Cerebellar nuclear complex (tissue), 1 donor: Measurements from ENCODE around the gene TAAR1.
"Not testable (repeated sequence)": the region's sequence is repeated elsewhere in the genome, so short reads cannot be mapped to it uniquely, and the experiment has no call there.

ENCODE experiments used
- DNase-seq, 2 experiments: peaks; one replicate each; lab custom pipeline; 2025; lab: John Stamatoyannopoulos, UW

Gene TAAR1

GRCh38 chr6:132659082-132659481, at the start of gene TAAR1:
TSS of gene TAAR1 (minus strand) at chr6:132659182. CDS start at chr6:132646003, 13,179 bp downstream.
- no peak for DNase-seq

- no peak for DNase-seq
These were observed 49.8 kb upstream of the TAAR1 start for GRCh38 chr6:132708771-132709170.

- no peak for DNase-seq
These were observed 49.0 kb upstream of the TAAR1 start for GRCh38 chr6:132708002-132708401.

- not testable (repeated sequence) for DNase-seq
These were observed 47.8 kb upstream of the TAAR1 start for GRCh38 chr6:132706756-132707155.

- no peak for DNase-seq
These were observed 45.0 kb upstream of the TAAR1 start for GRCh38 chr6:132703936-132704335.

- DNase-seq = no peak
These were observed 39.6 kb upstream of the TAAR1 start for GRCh38 chr6:132698608-132699007.

- no peak for DNase-seq
These were observed 36.8 kb upstream of the TAAR1 start for GRCh38 chr6:132695773-132696172.

- DNase-seq = no peak
These were observed 34.5 kb upstream of the TAAR1 start for GRCh38 chr6:132693478-132693877.

GRCh38 chr6:132690678-132691077, 31.7 kb upstream of the TAAR1 start:
- DNase-seq = no peak

- no peak for DNase-seq
These were observed 28.3 kb upstream of the TAAR1 start for GRCh38 chr6:132687306-132687705.

GRCh38 chr6:132686531-132686930, 27.5 kb upstream of the TAAR1 start:
- DNase-seq = no peak

GRCh38 chr6:132685009-132685408, 26.0 kb upstream of the TAAR1 start:
- DNase-seq = no peak

- no peak for DNase-seq
These were observed 25.3 kb upstream of the TAAR1 start for GRCh38 chr6:132684272-132684671.

GRCh38 chr6:132683543-132683942, 24.6 kb upstream of the TAAR1 start:
- DNase-seq = no peak

GRCh38 chr6:132679094-132679493, 20.1 kb upstream of the TAAR1 start:
- not testable (repeated sequence) for DNase-seq

- DNase-seq = no peak
These were observed 16.8 kb upstream of the TAAR1 start for GRCh38 chr6:132675749-132676148.

GRCh38 chr6:132675002-132675401, 16.0 kb upstream of the TAAR1 start:
- DNase-seq = no peak

GRCh38 chr6:132673376-132674094, 14.6 kb upstream of the TAAR1 start:
- no peak for DNase-seq

GRCh38 chr6:132671295-132671694, 12.3 kb upstream of the TAAR1 start:
- no peak for DNase-seq

GRCh38 chr6:132669690-132670291, 10.8 kb upstream of the TAAR1 start:
- no peak for DNase-seq

- no peak for DNase-seq
These were observed 7.1 kb upstream of the TAAR1 start for GRCh38 chr6:132666118-132666517.

- no peak for DNase-seq
These were observed 5.5 kb upstream of the TAAR1 start for GRCh38 chr6:132664309-132665034.

GRCh38 chr6:132663661-132664060, 4.7 kb upstream of the TAAR1 start:
- DNase-seq = no peak
